GM21367 (cell line): ENCODE data around the gene PLEKHA8.
A peak's percentile ranks its signal among the peaks of the same experiment; 100 is the strongest.

Source experiments
- ATAC-seq: cut with Tn5 transposase; IDR thresholded peaks from one replicate; pipeline ENCODE4 v1.9.1; 2021; ENCODE audit not compliant: unreplicated experiment

The PLEKHA8 gene

GRCh38 chr7:30022991-30023390 lies 5.2 kb upstream of the PLEKHA8 start:
- no peak for ATAC-seq

- no peak for ATAC-seq
Measured at GRCh38 chr7:30023524-30023923, 4.7 kb upstream of the PLEKHA8 start.

GRCh38 chr7:30026229-30027064 lies 1.8 kb upstream of the PLEKHA8 start, which contains the start of gene FKBP14:
Gene FKBP14, minus strand, starts transcription at chr7:30026702. Its CDS starts 194 bp downstream, at chr7:30026508.
- peak; percentile 73 for ATAC-seq

- no peak for ATAC-seq
Measured at GRCh38 chr7:30027065-30027456, 1.2 kb upstream of the PLEKHA8 start.

GRCh38 chr7:30027740-30028215 lies 434 bp upstream of the PLEKHA8 start:
- ATAC-seq, result peak; percentile 0

- ATAC-seq, result peak; percentile 11
Measured at GRCh38 chr7:30028749-30029635, 780 bp downstream of the PLEKHA8 start.

- ATAC-seq, result no peak
Measured at GRCh38 chr7:30029696-30030095, 1.5 kb downstream of the PLEKHA8 start.

GRCh38 chr7:30032310-30033125 lies 4.3 kb downstream of the PLEKHA8 start:
- ATAC-seq, result no peak

GRCh38 chr7:30034501-30034900 lies 6.3 kb downstream of the PLEKHA8 start:
- ATAC-seq, result no peak

- no peak for ATAC-seq
Measured at GRCh38 chr7:30036220-30036619, 8.0 kb downstream of the PLEKHA8 start.

- ATAC-seq, result no peak
Measured at GRCh38 chr7:30038196-30038980, 10.2 kb downstream of the PLEKHA8 start.

- ATAC-seq, result no peak
Measured at GRCh38 chr7:30040938-30041337, 12.7 kb downstream of the PLEKHA8 start.

GRCh38 chr7:30041526-30042269 lies 13.5 kb downstream of the PLEKHA8 start:
- no peak for ATAC-seq

GRCh38 chr7:30046127-30046770 lies 18.0 kb downstream of the PLEKHA8 start:
- ATAC-seq, result no peak

- ATAC-seq, result no peak
Measured at GRCh38 chr7:30047124-30047523, 18.9 kb downstream of the PLEKHA8 start.

GRCh38 chr7:30048582-30048981 lies 20.4 kb downstream of the PLEKHA8 start:
- ATAC-seq, result no peak

- no peak for ATAC-seq
Measured at GRCh38 chr7:30049173-30049572, 21.0 kb downstream of the PLEKHA8 start.

GRCh38 chr7:30053068-30053467 lies 24.9 kb downstream of the PLEKHA8 start:
- no peak for ATAC-seq

- ATAC-seq, result no peak
Measured at GRCh38 chr7:30057741-30058140, 29.5 kb downstream of the PLEKHA8 start.
